Spleen (tissue), 7 donors: Measurements from ENCODE around the gene LMF1.

Source experiments
- POLR2A ChIP-seq, 3 donors: fragments of 450-650 bp; IDR thresholded peaks; one replicate each; pipeline ENCODE4 v1.5.1; 2017; ENCODE audit warnings: antibody characterized with exemption in 3 of 3, mild to moderate bottlenecking in 1 of 3
- POLR2AphosphoS5 ChIP-seq, 3 donors: sonication (generic); formaldehyde crosslinking; IDR thresholded peaks; one replicate each; pipeline ENCODE4 v1.5.1; 2017; ENCODE audit warnings: antibody characterized with exemption in 3 of 3
- TF ChIP-seq, protein P1 (sequence below), 11 experiments: fragments of 200-600 bp in 7 of 11; fragments of 450-650 bp in 4 of 11; sonication (generic) in 4 of 11; IDR thresholded peaks in 8 of 11; conservative IDR thresholded peaks in 3 of 11; 1 replicate in 7 of 11; 2 replicates in 4 of 11; pipeline versions ENCODE4 v1.4.0 to v1.8.0; 2016 to 2021; ENCODE audit warnings: antibody characterized with exemption in 11 of 11, inconsistent platforms in 4 of 11, mild to moderate bottlenecking in 1 of 11
- donor health status: DM: no; HTN: no; CAD: no; lungs with moderate emphysema.
- donor health status: DM: no; HTN: no; CAD: no.
- donor health status: DM: no; HTN: no; CAD: no.

DNA sequence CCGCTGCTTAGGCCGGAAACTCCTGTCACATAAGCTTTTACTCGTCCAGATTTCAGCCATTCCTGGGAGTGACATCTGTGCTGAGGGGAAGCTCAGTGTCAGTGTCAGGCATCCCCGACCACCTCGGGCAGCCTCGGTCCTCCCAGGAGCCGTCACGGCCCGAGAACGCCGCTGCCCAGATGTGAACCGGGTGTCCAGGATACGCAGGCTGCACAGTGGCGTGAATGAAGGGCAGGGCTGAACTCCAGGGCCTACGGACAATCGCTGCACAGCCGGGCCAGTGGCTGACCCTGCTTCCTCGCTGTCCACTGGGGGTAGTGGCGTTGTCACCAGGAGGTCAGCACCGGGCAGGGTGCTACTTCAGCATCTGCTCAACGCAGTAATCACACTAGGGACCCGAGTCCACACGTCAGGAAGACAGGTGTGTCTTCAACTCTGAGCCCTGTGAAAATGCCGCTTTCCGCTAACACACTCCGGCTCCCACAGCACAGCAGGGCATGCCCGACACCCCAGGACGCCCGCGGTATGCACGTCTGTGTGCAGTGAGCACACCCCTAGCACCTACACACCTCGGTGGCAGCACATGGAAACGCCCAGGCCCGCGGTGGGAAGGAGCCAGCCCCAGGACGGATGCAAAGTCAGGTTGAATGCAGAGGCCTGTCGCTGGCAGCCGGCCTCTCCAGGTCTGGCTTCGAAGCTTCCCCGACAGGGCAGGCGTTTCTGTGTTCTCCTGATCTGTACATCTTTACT is 3.1 kb downstream of the LMF1 start:
- TF ChIP-seq, protein P1, sequence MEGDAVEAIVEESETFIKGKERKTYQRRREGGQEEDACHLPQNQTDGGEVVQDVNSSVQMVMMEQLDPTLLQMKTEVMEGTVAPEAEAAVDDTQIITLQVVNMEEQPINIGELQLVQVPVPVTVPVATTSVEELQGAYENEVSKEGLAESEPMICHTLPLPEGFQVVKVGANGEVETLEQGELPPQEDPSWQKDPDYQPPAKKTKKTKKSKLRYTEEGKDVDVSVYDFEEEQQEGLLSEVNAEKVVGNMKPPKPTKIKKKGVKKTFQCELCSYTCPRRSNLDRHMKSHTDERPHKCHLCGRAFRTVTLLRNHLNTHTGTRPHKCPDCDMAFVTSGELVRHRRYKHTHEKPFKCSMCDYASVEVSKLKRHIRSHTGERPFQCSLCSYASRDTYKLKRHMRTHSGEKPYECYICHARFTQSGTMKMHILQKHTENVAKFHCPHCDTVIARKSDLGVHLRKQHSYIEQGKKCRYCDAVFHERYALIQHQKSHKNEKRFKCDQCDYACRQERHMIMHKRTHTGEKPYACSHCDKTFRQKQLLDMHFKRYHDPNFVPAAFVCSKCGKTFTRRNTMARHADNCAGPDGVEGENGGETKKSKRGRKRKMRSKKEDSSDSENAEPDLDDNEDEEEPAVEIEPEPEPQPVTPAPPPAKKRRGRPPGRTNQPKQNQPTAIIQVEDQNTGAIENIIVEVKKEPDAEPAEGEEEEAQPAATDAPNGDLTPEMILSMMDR (IDR thresholded peaks at IDR 0.05 in 8 of 11, conservative IDR thresholded peaks at IDR 0.05 in 3 of 11), result no peak
- TF ChIP-seq POLR2A (IDR thresholded peaks at IDR 0.05) (no peak), POLR2AphosphoS5 (IDR thresholded peaks at IDR 0.05) (no peak)
